T-helper 1 cell treated with Interleukin-12 subunit alpha and Interleukin-12 subunit beta and Interleukin-4 antibody, amounts not matched to agents 30 μg/mL and 1 μg/mL, for 36 hours (primary cell): Measurements from ENCODE around the gene GARRE1.
A peak's percentile ranks its signal among the peaks of the same experiment; 100 is the strongest.
"Not testable (repeated sequence)": the region's sequence is repeated elsewhere in the genome, so short reads cannot be mapped to it uniquely, and the experiment has no call there.

Experiments used
- H3K27ac Mint-ChIP-seq: one replicate; pipeline ENCODE4 v1.8.0; 2021; ENCODE audit warnings: mild to moderate bottlenecking, mixed read lengths
- H3K27me3 Mint-ChIP-seq: one replicate; pipeline ENCODE4 v1.8.0; 2021; ENCODE audit warnings: low read depth, mixed read lengths
- H3K36me3 Mint-ChIP-seq: one replicate; pipeline ENCODE4 v1.8.0; 2021; ENCODE audit warnings: low read depth, mixed read lengths
- H3K4me1 Mint-ChIP-seq: one replicate; pipeline ENCODE4 v1.8.0; 2021; ENCODE audit warnings: low read depth, mixed read lengths
- H3K4me3 Mint-ChIP-seq: one replicate; pipeline ENCODE4 v1.8.0; 2021; ENCODE audit warnings: mild to moderate bottlenecking, moderate library complexity, mixed read lengths
- H3K9me3 Mint-ChIP-seq: one replicate; pipeline ENCODE4 v1.8.0; 2021; ENCODE audit warnings: mixed read lengths

Gene GARRE1

GRCh38 chr19:34241513-34242337 is 12.6 kb upstream of the GARRE1 start:
- no peak overlapping the region for H3K27ac Mint-ChIP-seq
- H3K4me1 Mint-ChIP-seq: no peaks in the 10 kb centered on the region
- H3K9me3 Mint-ChIP-seq: no peaks in the 10 kb centered on the region
- no peaks in the 10 kb centered on the region for H3K27me3 Mint-ChIP-seq
- no peaks in the 10 kb centered on the region for H3K36me3 Mint-ChIP-seq
- no peak overlapping the region for H3K4me3 Mint-ChIP-seq

GRCh38 chr19:34243138-34243875 is 11.0 kb upstream of the GARRE1 start:
- H3K9me3 Mint-ChIP-seq, H3K27me3 Mint-ChIP-seq, H3K27ac Mint-ChIP-seq, H3K4me3 Mint-ChIP-seq, H3K4me1 Mint-ChIP-seq, H3K36me3 Mint-ChIP-seq: not testable (repeated sequence)

- Mint-ChIP-seq H3K4me1 (no peaks in the 10 kb centered on the region), H3K4me3 (no peak overlapping the region), H3K27me3 (no peaks in the 10 kb centered on the region), H3K27ac (no peak overlapping the region), H3K36me3 (no peaks in the 10 kb centered on the region), H3K9me3 (no peaks in the 10 kb centered on the region)
These were observed 10.3 kb upstream of the GARRE1 start for GRCh38 chr19:34243876-34244578.

GRCh38 chr19:34244611-34245299 is 9.6 kb upstream of the GARRE1 start:
- H3K4me1 Mint-ChIP-seq: no peaks in the 10 kb centered on the region
- H3K9me3 Mint-ChIP-seq: no peaks in the 10 kb centered on the region
- H3K4me3 Mint-ChIP-seq: no peak overlapping the region
- H3K27me3 Mint-ChIP-seq: no peaks in the 10 kb centered on the region
- H3K36me3 Mint-ChIP-seq: no peaks in the 10 kb centered on the region
- no peak overlapping the region for H3K27ac Mint-ChIP-seq

GRCh38 chr19:34246340-34246739 is 8.0 kb upstream of the GARRE1 start:
- H3K27ac Mint-ChIP-seq: no peak overlapping the region
- no peak overlapping the region for H3K4me3 Mint-ChIP-seq
- H3K27me3 Mint-ChIP-seq: no peaks in the 10 kb centered on the region
- no peaks in the 10 kb centered on the region for H3K9me3 Mint-ChIP-seq
- H3K36me3 Mint-ChIP-seq: no peaks in the 10 kb centered on the region
- H3K4me1 Mint-ChIP-seq: no peaks in the 10 kb centered on the region

DNA sequence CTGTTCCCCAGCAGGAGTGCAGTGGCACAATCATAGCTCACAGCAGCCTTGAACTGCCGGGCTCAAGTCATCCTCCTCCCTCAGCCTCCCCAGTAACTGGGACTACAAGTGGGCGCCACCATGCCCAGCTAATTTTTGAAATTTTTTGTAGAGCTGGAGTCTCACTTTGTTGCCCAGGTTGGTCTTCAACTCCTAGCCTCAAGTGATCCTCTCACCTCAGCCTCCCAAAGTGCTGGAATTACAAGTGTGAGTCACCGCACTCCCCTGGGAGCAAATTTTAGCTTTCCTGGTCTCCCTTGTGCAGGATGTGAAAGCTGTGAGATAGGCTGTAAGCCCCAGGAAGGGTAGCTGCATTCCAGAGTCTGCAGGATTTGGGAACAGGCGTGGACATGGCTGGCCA is 5.4 kb upstream of the GARRE1 start:
- peaks cover 2% of the 10 kb centered on the region for H3K4me1 Mint-ChIP-seq
- no peaks in the 10 kb centered on the region for H3K36me3 Mint-ChIP-seq
- H3K27ac Mint-ChIP-seq: no peak overlapping the region
- no peaks in the 10 kb centered on the region for H3K9me3 Mint-ChIP-seq
- no peak overlapping the region for H3K4me3 Mint-ChIP-seq
- no peaks in the 10 kb centered on the region for H3K27me3 Mint-ChIP-seq

DNA sequence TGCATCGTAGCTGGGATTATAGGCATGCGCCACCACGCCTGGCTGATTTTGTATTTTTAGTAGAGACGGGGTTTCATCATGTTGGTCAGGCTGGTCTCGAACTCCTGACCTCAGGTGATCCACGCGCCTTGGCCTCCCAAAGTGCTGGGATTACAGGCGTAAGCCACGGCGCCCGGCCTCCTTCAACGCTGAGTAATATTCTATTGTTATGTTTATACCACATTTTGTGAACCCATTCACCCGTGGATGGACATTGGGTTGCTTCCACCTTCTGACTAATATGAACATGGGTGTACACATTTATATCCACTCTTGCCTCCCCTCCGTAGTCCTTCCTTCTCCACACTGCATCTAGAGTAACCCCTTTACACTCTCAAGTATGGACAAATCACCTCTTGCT is 1.2 kb upstream of the GARRE1 start:
- not testable (repeated sequence) for H3K36me3 Mint-ChIP-seq, H3K4me1 Mint-ChIP-seq, H3K9me3 Mint-ChIP-seq, H3K27me3 Mint-ChIP-seq, H3K27ac Mint-ChIP-seq
- peak overlapping the region; percentile 95 for H3K4me3 Mint-ChIP-seq

DNA sequence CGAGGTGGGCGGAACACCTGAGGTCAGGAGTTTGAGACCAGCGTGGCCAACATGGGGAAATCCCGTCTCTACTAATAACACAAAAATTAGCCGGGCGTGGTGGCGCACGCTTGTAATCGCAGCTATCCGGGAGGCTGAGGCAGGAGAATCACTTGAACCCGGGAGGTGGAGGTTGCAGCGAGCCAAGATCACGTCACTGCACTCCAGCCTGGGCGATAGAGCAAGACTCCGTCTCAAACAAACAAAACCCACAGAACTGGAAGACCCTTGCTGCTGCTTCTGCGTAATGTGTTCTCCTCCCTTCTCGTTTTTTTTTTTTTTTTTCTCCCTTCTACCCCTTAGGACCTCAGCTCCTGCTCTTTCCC is 691 bp upstream of the GARRE1 start:
- not testable (repeated sequence) for H3K9me3 Mint-ChIP-seq, H3K36me3 Mint-ChIP-seq, H3K4me1 Mint-ChIP-seq, H3K27me3 Mint-ChIP-seq
- H3K27ac Mint-ChIP-seq: peak overlapping the region; percentile 94
- peak overlapping the region; percentile 95 for H3K4me3 Mint-ChIP-seq

- Mint-ChIP-seq H3K27ac (peak overlapping the region; percentile 52), H3K27me3 (no peaks in the 10 kb centered on the region), H3K36me3 (peaks cover 3% of the 10 kb centered on the region), H3K4me3 (peak overlapping the region; percentile 76), H3K9me3 (no peaks in the 10 kb centered on the region), H3K4me1 (peaks cover 9% of the 10 kb centered on the region)
These were observed 511 bp downstream of the GARRE1 start for GRCh38 chr19:34254698-34255432.

- Mint-ChIP-seq H3K4me3 (peak overlapping the region; percentile 76), H3K27me3 (no peaks in the 10 kb centered on the region), H3K27ac (peak overlapping the region; percentile 52), H3K36me3 (peaks cover 3% of the 10 kb centered on the region), H3K9me3 (no peaks in the 10 kb centered on the region), H3K4me1 (peaks cover 9% of the 10 kb centered on the region)
These were observed 1.2 kb downstream of the GARRE1 start for GRCh38 chr19:34255546-34255945.

- Mint-ChIP-seq H3K9me3 (no peaks in the 10 kb centered on the region), H3K4me1 (peaks cover 11% of the 10 kb centered on the region), H3K27ac (no peak overlapping the region), H3K27me3 (no peaks in the 10 kb centered on the region), H3K4me3 (no peak overlapping the region), H3K36me3 (peaks cover 3% of the 10 kb centered on the region)
These were observed 2.6 kb downstream of the GARRE1 start for GRCh38 chr19:34256835-34257558.

DNA sequence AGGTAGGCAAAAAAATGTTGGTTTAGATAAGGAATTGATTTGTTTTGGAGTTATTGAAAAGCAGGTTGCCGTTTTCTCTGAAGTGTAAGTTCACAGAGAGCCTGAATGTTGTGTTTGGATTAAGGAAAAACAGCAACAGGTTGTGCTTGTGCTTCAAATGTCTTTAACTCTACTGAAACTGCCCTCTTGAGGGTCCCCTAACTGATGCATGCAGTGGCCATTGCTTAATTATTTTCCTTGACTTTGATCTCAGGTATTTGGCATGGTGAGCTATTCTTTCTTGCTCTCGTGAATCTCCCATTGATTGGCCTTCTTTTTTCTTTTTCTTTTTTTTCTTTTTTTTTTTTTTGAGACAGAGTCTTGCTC is 3.2 kb downstream of the GARRE1 start:
- Mint-ChIP-seq H3K36me3 (peaks cover 3% of the 10 kb centered on the region), H3K27me3 (no peaks in the 10 kb centered on the region), H3K4me3 (no peak overlapping the region), H3K4me1 (peaks cover 11% of the 10 kb centered on the region), H3K27ac (no peak overlapping the region), H3K9me3 (no peaks in the 10 kb centered on the region)

GRCh38 chr19:34259367-34260095 is 5.2 kb downstream of the GARRE1 start:
- no peak overlapping the region for H3K27ac Mint-ChIP-seq
- no peak overlapping the region for H3K4me3 Mint-ChIP-seq
- no peaks in the 10 kb centered on the region for H3K9me3 Mint-ChIP-seq
- H3K36me3 Mint-ChIP-seq: peaks cover 5% of the 10 kb centered on the region
- H3K4me1 Mint-ChIP-seq: peaks cover 8% of the 10 kb centered on the region
- H3K27me3 Mint-ChIP-seq: no peaks in the 10 kb centered on the region
